Gastrocnemius medialis (tissue), 4 donors: Measurements from ENCODE around the gene TMEM223. TPM values are rescaled to one million over a fixed set of nuclear protein-coding genes. Genes with fewer than 3 reads are reported as not detected.
A peak's percentile ranks its signal among the peaks of the same experiment; 100 is the strongest.
"Not testable (repeated sequence)": the region's sequence is repeated elsewhere in the genome, so short reads cannot be mapped to it uniquely, and the experiment has no call there.

ENCODE experiments used
- ATAC-seq, 2 donors: fragments of 150-250 bp; one replicate each; pipeline ENCODE4 v1.9.1; 2016
- DNase-seq, 2 donors: peaks; one replicate each; pipeline ENCODE4 v3.0.0-alpha.2; 2019
- H3K27ac ChIP-seq, 4 donors: fragments of 200-600 bp; sonication (generic); 1 replicate in 1 of 4; 2 replicates in 3 of 4; pipeline ENCODE4 v1.5.1; 2016 to 2018; ENCODE audit warnings: mild to moderate bottlenecking in 2 of 4, moderate library complexity in 1 of 4
- H3K27me3 ChIP-seq, 3 donors: fragments of 200-600 bp; sonication (generic) in 2 of 3; 1 replicate in 1 of 3; 2 replicates in 2 of 3; pipeline versions ENCODE4 v1.5.1 to v1.6.0; 2016 to 2019; ENCODE audit warnings: mild to moderate bottlenecking in 1 of 3, moderate library complexity in 1 of 3
- H3K36me3 ChIP-seq, 2 donors: fragments of 200-600 bp; sonication (generic) in 1 of 2; one replicate each; pipeline ENCODE4 v1.5.1; 2017 to 2018
- H3K4me1 ChIP-seq, 2 donors: fragments of 200-600 bp; sonication (generic) in 1 of 2; one replicate each; pipeline ENCODE4 v1.5.1; 2016 to 2017; ENCODE audit warnings: mild to moderate bottlenecking in 2 of 2
- H3K4me3 ChIP-seq, 4 donors: fragments of 200-600 bp; sonication (generic) in 3 of 4; 1 replicate in 1 of 4; 2 replicates in 3 of 4; pipeline ENCODE4 v1.5.1; 2016 to 2019; ENCODE audit warnings: mild to moderate bottlenecking in 2 of 4
- H3K9me3 ChIP-seq, 3 donors: fragments of 200-600 bp; sonication (generic) in 2 of 3; 1 replicate in 1 of 3; 2 replicates in 2 of 3; pipeline ENCODE4 v1.5.1; 2016 to 2019
- CTCF ChIP-seq, 5 experiments: fragments of 450-650 bp in 3 of 5; fragments of 200-600 bp in 2 of 5; sonication (generic) in 2 of 5; IDR thresholded peaks in 4 of 5; conservative IDR thresholded peaks in 1 of 5; 1 replicate in 4 of 5; 2 replicates in 1 of 5; pipeline ENCODE4 v1.5.1; 2016 to 2019; ENCODE audit warnings: antibody characterized with exemption in 5 of 5, mild to moderate bottlenecking in 3 of 5, moderate library complexity in 3 of 5
- POLR2A ChIP-seq, 2 donors: fragments of 450-650 bp; IDR thresholded peaks; one replicate each; pipeline ENCODE4 v1.6.1; 2017; ENCODE audit warnings: antibody characterized with exemption in 2 of 2, mild to moderate bottlenecking in 2 of 2, moderate library complexity in 2 of 2
- in situ Hi-C, 4 donors: fragments of 200-750 bp; cut with MboI; loops; one replicate each; pipeline versions ENCODE4 v1.15.0 to v1.8.0; 2017; ENCODE audit warnings: low sequenced_read_pairs in 4 of 4
- intact Hi-C: fragments of 100-400 bp; cut with DNase I; formaldehyde crosslinking; loops from one replicate; pipeline ENCODE4 v1.15.1; 2023; ENCODE audit warnings: low total_unique reads
- total RNA-seq, 4 donors: library from RNA; depleted of rRNA; stranded (reverse); fragments of >200 nt; gene quantifications; one replicate each; pipeline versions ENCODE4 v1.1.0 to v1.2.3, GENCODE V29; 2016

TMEM223 gene
- total RNA-seq, 4 donors from 2014 or later: 17.1 to 41.6 (median 23.8) TPM

- peak; percentile 92 to 97 for ATAC-seq
- TF ChIP-seq POLR2A (IDR thresholded peaks at IDR 0.05): peak in 1 of 2 donors; percentile 45
- peak in 1 of 5 experiments; percentile 38 for TF ChIP-seq CTCF (IDR thresholded peaks at IDR 0.05 in 4 of 5, conservative IDR thresholded peaks at IDR 0.05 in 1 of 5)
- intact Hi-C loops: loop anchor here (5.0 kb wide), 2 partner anchors 86 to 179 kb away; partner anchors contain the start of gene TUT1
These were observed 20.4 kb downstream of the TMEM223 start, which contains the start of gene TAF6L for GRCh38 chr11:62771144-62772021. TAF6L (plus strand) TSS chr11:62771396; CDS start chr11:62775784, 4,388 bp downstream.

GRCh38 chr11:62770778-62771143 lies 21.0 kb downstream of the TMEM223 start:
- Histone ChIP-seq H3K9me3 (no peaks in the 10 kb centered on the region), H3K4me1 (peaks cover 18 to 23% of the 10 kb centered on the region in 2 donors), H3K36me3 (peaks cover 0 to 26% of the 10 kb centered on the region in 2 donors), H3K27ac (peak overlapping the region; percentile 89 to 99 (median 96)), H3K27me3 (no peaks in the 10 kb centered on the region), H3K4me3 (peak overlapping the region; percentile 74 to 87 (median 76))
- ATAC-seq: peak; percentile 27 to 29
- intact Hi-C loops: loop anchor here (5.0 kb wide), 2 partner anchors 87 to 178 kb away; partner anchors contain the start of gene TUT1
- DNase-seq: peak in 1 of 2 donors; percentile 33
- no peak for TF ChIP-seq CTCF (IDR thresholded peaks at IDR 0.05 in 4 of 5, conservative IDR thresholded peaks at IDR 0.05 in 1 of 5)
- TF ChIP-seq POLR2A (IDR thresholded peaks at IDR 0.05): no peak
- in situ Hi-C loops: no loop called here

More at GRCh38 chr11:62771144-62772021, 20.4 kb downstream of the TMEM223 start, which contains the start of gene TAF6L:
- peaks cover 0 to 26% of the 10 kb centered on the region in 2 donors for H3K36me3 ChIP-seq
- H3K27me3 ChIP-seq: no peaks in the 10 kb centered on the region
- peak within 1 kb of the TSS; percentile 74 to 87 (median 76) for H3K4me3 ChIP-seq
- no peaks in the 10 kb centered on the region for H3K9me3 ChIP-seq
- H3K27ac ChIP-seq: peak within 1 kb of the TSS; percentile 89 to 99 (median 96)
- peaks cover 18 to 23% of the 10 kb centered on the region in 2 donors for H3K4me1 ChIP-seq
- in situ Hi-C loops: no loop called here
- peak; percentile 99 for DNase-seq

- DNase-seq, in situ Hi-C loops, ATAC-seq, H3K27me3 ChIP-seq, intact Hi-C loops, H3K9me3 ChIP-seq: not testable (repeated sequence)
- Histone ChIP-seq H3K27ac (peak overlapping the region; percentile 80 to 96 (median 88)), H3K36me3 (peaks cover 0 to 12% of the 10 kb centered on the region in 2 donors), H3K4me3 (peak overlapping the region; percentile 82 to 97 (median 90)), H3K4me1 (peaks cover 12 to 21% of the 10 kb centered on the region in 2 donors)
These were observed 31.0 kb downstream of the TMEM223 start for GRCh38 chr11:62760867-62761227.

GRCh38 chr11:62757846-62758788 lies 33.7 kb downstream of the TMEM223 start:
- Histone ChIP-seq H3K27me3 (no peaks in the 10 kb centered on the region), H3K36me3 (peaks cover 0 to 6% of the 10 kb centered on the region in 2 donors), H3K27ac (no peak overlapping the region), H3K4me3 (no peak overlapping the region), H3K4me1 (peaks cover 19 to 27% of the 10 kb centered on the region in 2 donors), H3K9me3 (no peaks in the 10 kb centered on the region)
- DNase-seq (no peak), ATAC-seq (no peak)
- TF ChIP-seq POLR2A (IDR thresholded peaks at IDR 0.05) (no peak), CTCF (IDR thresholded peaks at IDR 0.05 in 4 of 5, conservative IDR thresholded peaks at IDR 0.05 in 1 of 5) (no peak)
- in situ Hi-C loops: no loop called here
- intact Hi-C loops: no loop called here
